ENCODE measurements around the gene FAHD1.

The FAHD1 gene

DNA sequence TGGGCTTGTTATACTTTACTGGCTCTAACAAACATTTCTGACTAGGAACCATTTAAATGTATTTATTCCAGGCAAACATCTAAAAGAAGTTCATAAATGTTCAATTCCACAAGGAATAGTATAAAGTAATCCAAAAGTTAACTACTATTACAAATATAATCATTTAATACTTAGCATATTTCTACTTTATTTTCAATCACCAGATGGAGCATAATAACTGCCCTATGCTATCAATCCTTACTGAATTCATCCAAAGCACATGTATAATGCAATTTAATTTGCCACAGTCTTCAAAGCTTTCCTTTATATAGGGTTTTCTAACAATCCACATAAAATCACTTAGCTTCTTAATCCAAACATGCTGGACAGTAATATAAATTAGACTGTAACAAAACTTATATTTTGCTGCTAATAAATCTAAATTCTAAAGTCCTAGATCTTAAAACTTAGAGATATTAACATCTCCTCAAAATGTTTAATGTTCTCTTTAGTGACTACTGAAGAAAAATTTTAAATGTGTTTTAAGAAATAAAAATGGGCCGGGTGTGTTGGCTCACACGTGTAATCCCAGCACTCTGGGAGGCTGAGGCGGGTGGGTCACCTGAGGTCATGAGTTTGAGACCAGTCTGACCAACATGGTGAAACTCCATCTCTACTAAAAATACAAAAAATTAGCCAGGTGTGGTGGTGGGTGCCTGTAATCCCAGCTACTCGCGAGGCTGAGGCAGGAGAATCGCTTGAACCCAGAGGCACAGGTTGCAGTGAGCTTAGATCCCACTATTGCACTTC is 39.1 kb downstream of the FAHD1 start:
- Histone ChIP-seq H2AFZ (ENCODE audit: low read depth, low read length) (no peak overlapping the region), H3K27ac (ENCODE audit: low read length) (no peak overlapping the region), H3K79me2 (ENCODE audit: insufficient read depth, low read length) (no peaks in the 10 kb centered on the region), H3K4me1 (ENCODE audit: insufficient read depth, low read length) (no peaks in the 10 kb centered on the region), H3K9ac (ENCODE audit: low read depth, low read length) (no peak overlapping the region), H4K20me1 (ENCODE audit: insufficient read depth, low read length) (no peaks in the 10 kb centered on the region), H3K27me3 (ENCODE audit: insufficient read depth, low read length, poor library complexity) (peaks cover 3% of the 10 kb centered on the region), H3K4me3 (ENCODE audit: low read depth in 1 of 2, low read length in 2 of 2) (no peak overlapping the region), H3K4me2 (ENCODE audit: insufficient read depth, low read length) (no peak overlapping the region), H3K36me3 (ENCODE audit: insufficient read depth, low read length) (no peaks in the 10 kb centered on the region), H3K9me3 (ENCODE audit: insufficient read depth, low read length, severe bottlenecking) (no peaks in the 10 kb centered on the region)
- ATAC-seq (ENCODE audit: insufficient read depth, low read depth): no peak
- TF ChIP-seq, protein P1, sequence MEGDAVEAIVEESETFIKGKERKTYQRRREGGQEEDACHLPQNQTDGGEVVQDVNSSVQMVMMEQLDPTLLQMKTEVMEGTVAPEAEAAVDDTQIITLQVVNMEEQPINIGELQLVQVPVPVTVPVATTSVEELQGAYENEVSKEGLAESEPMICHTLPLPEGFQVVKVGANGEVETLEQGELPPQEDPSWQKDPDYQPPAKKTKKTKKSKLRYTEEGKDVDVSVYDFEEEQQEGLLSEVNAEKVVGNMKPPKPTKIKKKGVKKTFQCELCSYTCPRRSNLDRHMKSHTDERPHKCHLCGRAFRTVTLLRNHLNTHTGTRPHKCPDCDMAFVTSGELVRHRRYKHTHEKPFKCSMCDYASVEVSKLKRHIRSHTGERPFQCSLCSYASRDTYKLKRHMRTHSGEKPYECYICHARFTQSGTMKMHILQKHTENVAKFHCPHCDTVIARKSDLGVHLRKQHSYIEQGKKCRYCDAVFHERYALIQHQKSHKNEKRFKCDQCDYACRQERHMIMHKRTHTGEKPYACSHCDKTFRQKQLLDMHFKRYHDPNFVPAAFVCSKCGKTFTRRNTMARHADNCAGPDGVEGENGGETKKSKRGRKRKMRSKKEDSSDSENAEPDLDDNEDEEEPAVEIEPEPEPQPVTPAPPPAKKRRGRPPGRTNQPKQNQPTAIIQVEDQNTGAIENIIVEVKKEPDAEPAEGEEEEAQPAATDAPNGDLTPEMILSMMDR (IDR thresholded peaks at IDR 0.05; ENCODE audit: borderline replicate concordance, extremely low read depth, low read length, poor library complexity, severe bottlenecking): no peak
- no peak for TF ChIP-seq EZH2 (IDR thresholded peaks at IDR 0.05; ENCODE audit: borderline replicate concordance, low read depth, low read length, severe bottlenecking)
- no peak for DNase-seq

DNA sequence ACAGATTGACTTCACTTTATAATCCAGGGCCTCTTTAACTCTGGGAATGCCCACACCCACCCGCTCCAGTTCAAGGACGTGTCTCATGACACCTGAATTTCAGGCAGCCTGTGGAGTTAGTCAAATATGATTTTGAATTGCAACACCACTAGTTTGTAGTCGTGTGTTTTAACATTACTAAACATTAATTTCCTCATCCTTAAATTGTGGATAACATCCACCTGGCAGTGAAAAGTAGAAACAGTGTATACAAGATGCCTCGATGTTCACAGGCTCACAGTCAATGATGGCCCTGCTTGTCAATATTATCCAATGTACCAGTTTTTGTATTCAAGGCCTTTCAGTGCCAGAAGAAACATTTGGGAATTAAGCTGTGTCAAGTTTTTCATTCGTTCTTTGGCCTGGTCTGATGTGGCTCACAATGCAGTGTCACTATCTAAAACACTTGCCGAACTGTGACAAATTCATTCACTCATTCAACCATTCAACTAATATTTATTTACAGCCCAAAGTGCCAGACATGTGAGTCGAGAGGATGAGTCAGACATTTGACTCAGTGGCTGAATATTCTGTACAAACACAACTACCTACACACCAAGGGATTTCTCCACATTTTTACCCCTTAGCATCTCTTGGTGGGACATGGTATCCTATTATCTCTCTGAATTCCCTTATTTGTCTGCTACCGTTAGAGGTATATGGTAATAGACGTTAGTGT is 43.5 kb downstream of the FAHD1 start:
- no peaks in the 10 kb centered on the region for H3K79me2 ChIP-seq (ENCODE audit: insufficient read depth, low read length)
- H3K27me3 ChIP-seq (ENCODE audit: insufficient read depth, low read length, poor library complexity): peaks cover 2% of the 10 kb centered on the region
- H2AFZ ChIP-seq (ENCODE audit: low read depth, low read length): no peak overlapping the region
- no peak for DNase-seq
- H3K36me3 ChIP-seq (ENCODE audit: insufficient read depth, low read length): no peaks in the 10 kb centered on the region
- H3K27ac ChIP-seq (ENCODE audit: low read length): no peak overlapping the region
- no peak overlapping the region for H3K9ac ChIP-seq (ENCODE audit: low read depth, low read length)
- H4K20me1 ChIP-seq (ENCODE audit: insufficient read depth, low read length): no peaks in the 10 kb centered on the region
- no peak overlapping the region for H3K4me2 ChIP-seq (ENCODE audit: insufficient read depth, low read length)
- no peaks in the 10 kb centered on the region for H3K9me3 ChIP-seq (ENCODE audit: insufficient read depth, low read length, severe bottlenecking)
- H3K4me1 ChIP-seq (ENCODE audit: insufficient read depth, low read length): no peaks in the 10 kb centered on the region
- H3K4me3 ChIP-seq (ENCODE audit: low read depth in 1 of 2, low read length in 2 of 2): no peak overlapping the region
- no peak for TF ChIP-seq EZH2 (IDR thresholded peaks at IDR 0.05; ENCODE audit: borderline replicate concordance, low read depth, low read length, severe bottlenecking)
- TF ChIP-seq, protein P1 (IDR thresholded peaks at IDR 0.05; ENCODE audit: borderline replicate concordance, extremely low read depth, low read length, poor library complexity, severe bottlenecking): no peak
- ATAC-seq (ENCODE audit: insufficient read depth, low read depth): no peak

DNA sequence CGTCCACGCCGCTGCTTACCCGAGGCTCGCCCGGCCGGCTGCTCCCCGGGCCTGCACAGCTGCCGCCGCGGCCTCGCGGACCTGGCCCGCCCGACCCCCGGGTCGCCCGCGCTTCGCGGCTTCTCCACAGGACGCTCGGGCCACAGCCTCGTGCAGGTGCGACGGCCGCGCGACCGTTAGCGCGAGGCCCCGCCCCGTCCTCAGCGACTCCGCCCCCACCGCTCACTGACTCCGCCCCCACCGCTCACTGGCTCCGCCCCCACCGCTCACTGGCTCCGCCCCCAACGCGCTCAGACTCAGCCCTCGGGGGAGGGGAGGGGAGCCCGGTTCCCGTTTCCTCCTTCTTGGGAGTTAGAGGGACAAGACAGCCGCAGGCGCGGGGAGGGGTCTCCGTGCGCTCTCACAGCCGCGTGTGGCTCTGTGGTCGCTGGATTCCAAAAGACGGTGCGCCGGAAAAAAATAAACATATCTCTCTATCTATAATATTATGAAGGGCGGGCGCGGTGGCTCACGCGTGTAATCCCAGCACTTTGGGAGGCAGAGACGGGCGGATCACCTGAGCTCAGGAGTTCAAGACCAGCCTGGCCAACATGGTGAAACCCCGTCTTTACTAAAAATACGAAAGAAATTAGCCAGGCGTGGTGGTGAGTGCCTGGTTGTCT is 45.1 kb downstream of the FAHD1 start, which contains the start of gene MEIOB:
Gene MEIOB, minus strand, starts transcription at position 191 of the 662 bp plus-strand sequence. CDS start 3,989 bp downstream, outside the sequence.
- no peaks in the 10 kb centered on the region for H4K20me1 ChIP-seq (ENCODE audit: insufficient read depth, low read length)
- H3K27me3 ChIP-seq (ENCODE audit: insufficient read depth, low read length, poor library complexity): no peaks in the 10 kb centered on the region
- H3K9me3 ChIP-seq (ENCODE audit: insufficient read depth, low read length, severe bottlenecking): no peaks in the 10 kb centered on the region
- H2AFZ ChIP-seq (ENCODE audit: low read depth, low read length): no peak within 1 kb of the TSS
- no peak within 1 kb of the TSS for H3K9ac ChIP-seq (ENCODE audit: low read depth, low read length)
- no peak within 1 kb of the TSS for H3K4me2 ChIP-seq (ENCODE audit: insufficient read depth, low read length)
- no peak within 1 kb of the TSS for H3K27ac ChIP-seq (ENCODE audit: low read length)
- H3K79me2 ChIP-seq (ENCODE audit: insufficient read depth, low read length): no peaks in the 10 kb centered on the region
- TF ChIP-seq EZH2 (IDR thresholded peaks at IDR 0.05; ENCODE audit: borderline replicate concordance, low read depth, low read length, severe bottlenecking): no peak
- TF ChIP-seq, protein P1 (IDR thresholded peaks at IDR 0.05; ENCODE audit: borderline replicate concordance, extremely low read depth, low read length, poor library complexity, severe bottlenecking): no peak
- H3K4me3 ChIP-seq (ENCODE audit: low read depth in 1 of 2, low read length in 2 of 2): no peak within 1 kb of the TSS
- ATAC-seq (ENCODE audit: insufficient read depth, low read depth) (no peak), DNase-seq (no peak)
- H3K4me1 ChIP-seq (ENCODE audit: insufficient read depth, low read length): no peaks in the 10 kb centered on the region
- H3K36me3 ChIP-seq (ENCODE audit: insufficient read depth, low read length): no peaks in the 10 kb centered on the region

Measured in DND-41 (cell line).